Measurements from ENCODE around the gene GIT2.
"Not testable (repeated sequence)": the region's sequence is repeated elsewhere in the genome, so short reads cannot be mapped to it uniquely, and the experiment has no call there.

The GIT2 gene

DNA sequence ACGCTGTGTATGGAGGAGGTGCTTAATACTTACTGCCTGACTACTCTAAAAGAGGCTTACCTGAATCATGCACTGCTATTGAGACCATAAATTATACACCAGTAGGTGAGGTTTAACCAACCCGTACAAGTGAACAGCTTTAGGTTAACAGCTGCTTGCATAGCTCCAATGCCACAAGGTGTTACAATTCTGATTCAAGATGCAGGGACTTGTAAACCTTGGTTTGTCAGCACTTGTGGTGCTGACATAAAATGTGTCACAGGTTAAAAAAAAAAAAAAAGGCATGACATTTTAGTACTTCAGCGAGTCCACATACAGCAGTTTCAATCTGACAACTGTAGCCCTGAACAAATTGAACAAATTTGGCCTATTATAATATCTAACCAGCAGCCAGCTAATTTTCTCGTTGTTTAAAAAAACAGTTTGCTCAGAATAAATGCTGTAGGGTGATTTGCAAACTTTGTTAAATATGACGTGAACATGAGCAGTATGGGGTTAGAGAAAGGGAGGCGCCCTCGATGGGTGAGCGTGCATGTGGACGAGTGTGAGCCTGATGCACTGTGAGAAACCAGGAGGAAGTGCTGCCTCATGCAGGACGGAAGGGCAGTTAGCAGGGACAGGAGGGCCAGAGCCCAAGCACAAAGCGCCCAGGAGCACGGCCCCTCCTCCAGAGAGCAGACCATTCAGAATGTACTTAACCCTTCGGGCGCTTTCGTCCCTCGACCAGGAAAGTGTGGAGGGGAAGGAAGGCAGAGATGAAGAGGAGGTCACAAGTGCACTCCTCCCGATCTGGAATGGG lies 51.4 kb downstream of the GIT2 start:
- DNase-seq (ENCODE audit: low spot score): peak; percentile 61

DNA sequence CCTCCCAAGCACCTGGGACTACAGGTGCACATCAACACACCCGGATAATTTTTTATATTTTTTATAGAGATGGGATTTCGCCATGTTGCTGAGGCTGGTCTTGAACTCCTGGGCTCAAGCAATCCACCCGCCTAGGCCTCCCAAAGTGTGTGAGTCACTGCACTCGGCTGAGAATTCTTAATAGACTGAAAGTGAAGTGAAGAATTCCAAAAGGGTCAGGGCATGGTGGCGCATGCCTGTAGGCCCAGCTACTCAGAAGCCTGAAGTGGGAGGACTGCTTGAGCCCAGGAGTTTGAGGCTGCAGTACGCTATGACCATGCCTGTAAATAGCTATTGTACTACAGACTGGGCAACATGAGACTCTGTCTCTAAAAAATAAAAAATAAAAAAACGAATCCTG lies 52.4 kb downstream of the GIT2 start:
- DNase-seq (ENCODE audit: low spot score): peak; percentile 29

DNA sequence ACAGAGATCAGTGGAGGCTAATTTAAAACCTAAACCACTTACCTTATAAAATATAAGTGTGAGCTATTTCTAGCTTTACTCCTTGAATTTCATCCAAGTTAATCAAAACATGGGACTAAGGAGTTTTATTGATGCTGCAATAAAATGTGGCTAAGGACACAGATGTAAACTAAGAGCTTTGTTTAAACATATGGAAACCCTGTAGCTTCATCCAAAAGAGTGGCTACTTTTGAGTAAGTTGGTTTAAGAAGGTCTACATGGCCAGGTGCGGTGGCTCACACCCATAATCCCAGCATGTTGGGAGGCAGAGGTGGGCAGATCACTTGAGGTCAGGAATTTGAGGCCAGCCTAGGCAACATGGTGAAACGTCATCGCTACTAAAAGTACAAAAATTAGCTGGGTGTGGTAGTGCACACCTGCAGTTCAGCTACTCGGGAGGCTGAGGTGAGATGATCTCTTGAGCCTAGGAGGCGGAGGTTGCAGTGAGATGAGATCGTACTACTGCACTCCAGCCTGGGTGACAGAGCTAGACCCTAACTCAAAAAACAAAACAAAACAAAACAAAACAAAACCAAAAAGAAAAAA lies 55.7 kb downstream of the GIT2 start:
- DNase-seq (ENCODE audit: low spot score): no peak

DNA sequence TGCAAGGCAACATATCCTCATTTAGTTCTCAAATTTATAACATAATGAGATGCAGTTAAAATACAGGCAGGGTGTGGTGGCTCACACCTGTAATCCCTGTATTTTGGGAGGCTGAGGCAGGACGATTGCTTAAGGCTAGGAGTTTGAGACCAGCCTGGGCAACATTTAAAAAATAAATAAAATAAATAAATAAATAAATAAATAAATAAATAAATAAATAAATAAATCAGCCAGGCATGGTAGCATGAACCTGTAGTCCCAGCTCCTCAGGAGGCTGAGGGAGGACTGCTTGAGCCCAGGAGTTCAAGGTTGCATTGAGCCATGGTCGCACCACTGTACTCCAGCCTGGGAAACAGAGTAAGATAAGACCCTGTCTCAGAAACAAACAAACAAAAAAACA lies 56.7 kb downstream of the GIT2 start:
- DNase-seq (ENCODE audit: low spot score): no peak

DNA sequence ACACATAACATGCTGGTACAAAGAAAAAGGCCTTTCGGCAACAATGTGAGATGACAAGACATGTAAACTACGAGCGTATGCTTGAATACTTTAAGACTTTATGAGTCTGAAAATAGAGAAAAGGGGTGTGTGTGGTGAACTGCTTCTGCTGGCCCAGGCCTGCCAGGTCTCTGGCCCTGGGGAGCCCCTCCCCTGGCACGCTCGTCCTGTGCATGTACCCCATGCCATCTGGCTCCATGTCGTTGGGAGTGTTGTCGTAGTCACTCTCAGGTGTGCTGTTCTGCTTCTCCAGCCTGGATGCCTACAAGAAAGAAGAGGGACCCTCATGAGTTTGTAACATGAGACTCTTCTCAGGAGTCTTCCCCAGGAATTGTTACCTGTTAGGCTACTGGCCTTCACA lies 57.2 kb downstream of the GIT2 start:
- DNase-seq (ENCODE audit: low spot score): no peak

DNA sequence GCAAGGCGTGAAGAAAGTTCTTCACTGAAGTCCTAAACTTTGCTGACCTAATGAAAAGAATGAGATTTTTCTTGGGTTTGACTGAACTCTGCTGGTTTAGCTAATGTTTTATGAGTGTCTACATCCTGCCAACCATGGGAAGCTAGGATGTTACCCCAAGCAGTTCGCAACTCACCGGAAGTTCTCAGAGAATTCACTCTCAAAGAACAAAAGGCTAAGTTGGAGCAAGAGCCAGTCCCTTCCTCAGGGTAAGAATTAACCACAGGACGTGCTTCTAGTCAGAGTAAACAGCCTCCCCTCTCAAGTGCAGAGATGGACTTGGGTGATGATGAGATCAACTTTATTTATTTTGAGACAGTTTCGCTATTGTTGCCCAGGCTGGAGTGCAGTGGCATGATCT lies 58.8 kb downstream of the GIT2 start:
- peak; percentile 72 for DNase-seq (ENCODE audit: low spot score)

DNA sequence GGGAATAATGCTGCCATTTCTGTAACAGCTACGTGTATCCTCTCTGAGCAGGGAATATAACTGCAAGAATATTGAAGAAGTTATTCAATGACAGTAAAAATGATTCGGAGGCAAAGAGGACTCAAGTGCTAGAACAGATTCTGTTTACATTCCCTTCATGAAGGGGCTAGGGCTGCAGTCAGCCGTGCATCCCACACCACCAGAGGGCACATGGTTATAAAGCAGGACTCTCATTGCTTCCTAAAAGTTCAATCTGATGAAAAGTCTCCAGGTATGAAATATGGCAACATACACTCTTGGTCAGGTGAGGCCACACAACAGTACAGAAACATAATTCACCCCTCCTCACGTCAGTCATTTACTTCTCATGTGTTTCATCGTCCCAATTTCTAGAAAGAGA lies 62.1 kb downstream of the GIT2 start:
- peak; percentile 38 for DNase-seq (ENCODE audit: low spot score)

DNA sequence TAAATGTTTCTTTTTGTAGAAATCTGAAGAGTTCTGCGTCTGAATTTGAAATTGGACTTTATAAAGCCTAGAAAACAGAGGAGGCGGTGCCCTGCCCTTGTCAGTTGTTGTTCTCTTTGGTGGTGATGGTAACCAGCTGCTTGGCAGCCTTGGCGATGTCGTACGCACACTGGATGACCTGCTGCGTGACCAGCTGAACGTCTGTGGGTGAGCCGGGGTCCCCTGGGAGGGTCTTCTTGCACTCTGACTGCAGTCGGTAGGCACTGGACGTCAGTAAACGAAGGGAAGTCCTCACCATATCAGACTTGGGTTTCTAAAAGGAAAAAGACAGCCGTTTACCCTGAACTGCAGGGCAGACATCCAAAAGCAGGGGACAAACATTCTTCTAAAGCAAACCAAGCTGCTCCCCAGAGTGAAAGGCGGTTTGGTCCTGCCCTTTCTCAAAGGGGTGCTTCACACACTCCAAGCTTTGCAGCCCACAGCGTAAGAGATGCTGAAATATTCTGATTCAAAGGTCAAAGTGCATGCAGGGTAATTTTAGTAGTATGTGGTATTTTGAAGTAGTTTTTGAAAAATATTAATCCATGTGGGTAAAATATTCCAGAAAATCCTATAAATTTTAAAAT lies 63.2 kb downstream of the GIT2 start:
- DNase-seq (ENCODE audit: low spot score): no peak

DNA sequence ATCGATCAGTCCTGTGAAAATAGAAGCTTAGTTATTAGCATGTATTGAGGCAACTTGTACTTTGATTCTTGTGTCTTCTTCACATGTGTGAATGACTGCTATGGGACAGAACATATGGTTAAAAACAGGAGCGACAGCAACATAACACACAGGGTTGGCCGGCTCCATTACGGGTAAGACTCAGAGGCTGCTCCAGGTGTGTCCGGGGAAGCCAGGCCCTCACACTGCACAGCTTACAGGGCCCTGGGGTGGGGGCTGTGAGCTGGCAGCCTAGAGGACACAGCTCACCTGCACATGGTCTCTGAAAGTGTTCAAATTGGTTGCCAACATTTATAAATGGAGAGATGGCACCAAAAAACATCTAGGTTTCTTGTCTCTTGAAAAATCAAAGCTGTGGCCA lies 65.0 kb downstream of the GIT2 start:
- DNase-seq (ENCODE audit: low spot score): no peak

DNA sequence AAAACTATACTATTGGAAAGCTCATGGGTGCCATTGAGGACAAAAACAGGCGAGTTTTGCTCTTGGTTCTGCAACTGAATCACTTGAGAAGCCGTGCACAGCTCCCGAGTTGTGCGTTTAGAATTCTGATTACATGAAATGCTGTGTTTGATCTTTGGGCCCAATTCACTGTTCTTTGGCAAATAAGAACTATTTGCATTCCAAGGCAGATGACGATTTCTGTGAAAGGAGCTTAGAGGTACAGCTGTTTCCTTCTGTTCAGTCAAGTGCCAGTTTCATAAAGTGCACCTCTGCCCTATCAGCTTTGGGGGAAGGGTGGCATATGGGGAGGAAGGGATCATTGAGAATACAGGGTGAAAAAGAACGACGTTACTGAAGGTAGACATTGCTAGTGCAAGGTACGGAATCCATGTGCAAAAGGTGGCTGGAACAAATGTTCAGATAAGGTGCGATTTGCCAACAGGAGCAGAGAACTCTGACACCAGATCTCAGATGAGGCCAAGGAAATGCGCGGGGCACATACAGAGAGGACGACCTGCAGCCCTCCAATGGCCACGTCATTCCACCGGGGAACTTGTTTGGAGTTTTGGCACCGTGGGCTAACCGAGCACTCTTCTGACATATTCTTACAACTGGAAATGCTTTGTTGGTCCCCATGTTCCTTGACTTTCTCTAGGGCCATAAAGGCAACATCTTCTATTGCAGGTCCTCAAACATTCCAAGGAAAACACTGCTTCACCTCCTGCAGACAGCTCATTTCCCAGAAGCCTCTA lies 66.0 kb downstream of the GIT2 start:
- no peak for DNase-seq (ENCODE audit: low spot score)

DNA sequence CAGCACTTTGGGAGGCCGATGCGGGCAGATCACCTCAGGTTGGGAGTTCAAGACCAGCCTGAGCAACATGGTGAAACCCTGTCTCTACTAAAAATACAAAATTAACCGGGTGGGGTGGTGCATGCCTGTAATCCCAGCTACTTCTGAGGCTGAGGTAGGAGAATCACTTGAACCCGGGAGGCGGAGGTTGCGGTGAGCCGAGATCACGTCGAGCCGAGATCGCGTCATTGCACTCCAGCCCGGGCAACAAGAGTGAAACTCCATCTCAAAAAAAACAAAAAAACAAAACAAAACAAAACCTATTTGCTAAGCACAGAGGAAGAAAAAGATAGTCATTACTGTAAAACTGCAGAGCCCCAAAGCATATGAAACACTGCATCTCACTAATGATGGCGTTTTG lies 66.8 kb downstream of the GIT2 start:
- DNase-seq (ENCODE audit: low spot score): not testable (repeated sequence)

DNA sequence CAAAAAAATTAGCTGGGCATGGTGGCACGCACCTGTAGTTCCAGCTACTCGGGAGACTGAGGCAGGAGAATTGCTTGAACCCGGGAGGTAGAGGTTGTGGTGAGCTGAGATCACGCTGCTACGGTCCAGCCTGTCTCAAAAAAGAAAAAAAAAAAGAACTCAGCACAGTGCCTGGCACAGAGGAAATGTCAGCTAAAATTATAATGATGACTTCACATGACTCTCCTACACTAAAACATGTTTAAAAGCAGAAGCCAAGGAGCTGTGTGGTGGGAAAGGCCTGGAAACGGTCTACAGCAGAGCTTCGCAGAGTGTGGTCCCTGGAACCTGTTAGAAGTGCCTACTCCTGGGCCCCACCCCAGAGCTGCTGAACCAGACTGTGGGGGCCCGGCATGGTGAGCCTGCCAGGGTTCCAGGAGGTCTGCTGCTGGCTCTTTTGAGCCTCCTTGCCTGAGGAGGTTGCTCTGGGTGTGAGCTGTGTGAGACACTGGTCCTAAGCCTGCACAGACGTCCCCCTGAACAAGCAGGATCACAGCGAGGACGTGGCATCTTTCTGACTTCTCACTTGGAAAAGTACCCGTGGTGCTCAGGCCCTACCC lies 68.0 kb downstream of the GIT2 start:
- DNase-seq (ENCODE audit: low spot score): no peak

DNA sequence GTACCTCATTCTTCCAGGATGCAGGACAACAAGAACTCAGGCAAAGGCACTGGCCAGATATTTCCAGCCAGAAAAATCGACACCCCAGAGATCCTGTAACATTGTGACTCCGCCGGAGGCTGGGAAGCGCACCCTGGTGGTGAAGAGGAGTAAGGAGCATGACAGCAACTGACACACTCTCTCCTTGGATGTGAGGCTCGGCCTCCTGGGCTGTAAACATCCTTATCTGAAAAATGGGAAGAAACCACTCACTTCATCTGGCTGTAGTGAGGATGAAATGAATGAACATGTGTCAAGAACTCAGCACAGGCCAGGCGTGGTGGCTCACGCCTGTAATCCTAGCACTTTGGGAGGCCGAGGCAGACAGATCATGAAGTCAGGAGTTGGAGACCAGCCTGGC lies 68.5 kb downstream of the GIT2 start:
- DNase-seq (ENCODE audit: low spot score): peak; percentile 50

DNA sequence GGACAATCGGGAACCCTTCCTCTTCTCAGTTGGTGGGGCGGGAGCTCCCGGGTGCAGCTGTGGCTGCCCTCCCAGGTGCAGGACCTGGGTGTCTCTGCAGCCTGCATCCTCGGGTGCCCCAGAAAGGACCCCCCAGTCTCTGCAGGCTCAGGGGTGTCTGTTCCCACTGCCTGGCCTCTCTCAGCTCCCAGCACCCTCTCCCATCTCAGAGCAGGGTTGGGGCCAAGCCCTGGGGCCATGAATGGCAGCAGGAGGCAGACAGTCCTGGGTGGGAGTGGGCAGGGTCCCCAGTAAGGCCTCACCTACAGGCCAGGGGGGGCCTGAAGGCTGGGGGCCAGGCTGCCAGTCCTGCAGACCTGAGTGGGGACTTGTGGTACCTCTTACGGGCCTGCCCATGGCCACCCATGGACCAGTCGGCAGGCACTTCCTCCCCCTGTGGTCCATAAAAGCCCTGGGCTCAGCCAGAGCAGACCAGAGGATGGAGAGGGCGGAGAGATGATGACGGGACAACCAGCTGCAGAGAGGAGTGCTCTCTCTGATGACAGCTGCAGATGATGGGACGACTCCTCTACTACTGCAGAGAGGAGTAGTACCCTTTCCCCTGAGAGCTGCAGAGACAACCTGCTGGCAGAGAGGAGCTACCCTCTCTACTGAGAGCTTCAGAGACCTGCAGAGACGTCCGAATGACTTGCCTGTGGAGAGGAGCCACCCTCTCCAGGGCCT lies 69.5 kb downstream of the GIT2 start:
- DNase-seq (ENCODE audit: low spot score): no peak

DNA sequence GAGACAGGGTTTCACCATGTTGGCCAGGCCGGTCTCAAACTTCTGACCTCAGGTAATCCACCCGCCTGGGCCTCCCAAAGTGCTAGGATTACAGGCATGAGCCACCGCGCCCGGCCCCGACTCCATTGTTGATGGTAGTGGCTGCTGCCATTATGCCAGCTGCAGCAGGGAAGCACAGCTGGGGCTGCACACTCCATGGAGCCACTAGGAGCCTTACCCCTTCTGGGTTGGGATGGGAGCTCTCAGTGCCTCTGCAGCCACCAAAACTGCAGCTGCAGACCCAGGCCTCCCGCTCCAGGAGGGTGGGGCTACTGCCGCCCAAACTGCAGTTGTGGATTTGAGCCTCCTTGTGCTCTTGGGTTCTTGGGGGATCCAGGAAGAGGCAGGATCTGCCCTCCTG lies 70.2 kb downstream of the GIT2 start:
- DNase-seq (ENCODE audit: low spot score): no peak

DNA sequence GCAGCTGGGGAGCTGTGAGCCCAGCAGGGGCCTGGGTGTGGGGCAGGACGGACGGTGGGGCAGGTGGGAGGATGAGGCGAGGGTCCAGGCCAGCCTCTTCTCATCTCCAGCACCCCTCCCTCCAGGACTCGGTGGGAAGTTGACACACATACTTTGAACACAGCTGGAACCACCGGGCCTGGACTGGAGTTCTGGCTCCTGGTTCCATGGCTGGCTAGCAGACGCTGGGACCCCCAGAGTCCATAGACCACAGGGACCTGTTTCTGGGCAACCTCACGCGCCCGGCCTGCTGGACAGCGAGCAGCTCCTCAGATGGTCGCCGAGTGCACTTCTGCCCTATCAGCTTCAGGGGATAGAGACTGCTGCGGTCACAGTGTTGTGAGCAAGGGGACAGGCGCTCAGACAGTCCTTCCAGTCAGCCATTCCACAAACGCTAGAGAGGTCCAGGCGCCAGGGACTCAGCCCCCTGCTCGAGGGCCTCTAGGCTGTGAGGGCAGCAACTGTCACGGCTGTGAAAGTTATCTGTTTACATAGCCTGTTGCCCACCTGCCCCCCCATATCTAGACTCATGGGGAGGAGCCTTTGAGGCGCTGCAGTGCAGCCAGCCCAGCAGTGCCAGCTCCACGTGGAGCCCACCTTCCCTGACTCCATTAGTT lies 70.9 kb downstream of the GIT2 start:
- no peak for DNase-seq (ENCODE audit: low spot score)

DNA sequence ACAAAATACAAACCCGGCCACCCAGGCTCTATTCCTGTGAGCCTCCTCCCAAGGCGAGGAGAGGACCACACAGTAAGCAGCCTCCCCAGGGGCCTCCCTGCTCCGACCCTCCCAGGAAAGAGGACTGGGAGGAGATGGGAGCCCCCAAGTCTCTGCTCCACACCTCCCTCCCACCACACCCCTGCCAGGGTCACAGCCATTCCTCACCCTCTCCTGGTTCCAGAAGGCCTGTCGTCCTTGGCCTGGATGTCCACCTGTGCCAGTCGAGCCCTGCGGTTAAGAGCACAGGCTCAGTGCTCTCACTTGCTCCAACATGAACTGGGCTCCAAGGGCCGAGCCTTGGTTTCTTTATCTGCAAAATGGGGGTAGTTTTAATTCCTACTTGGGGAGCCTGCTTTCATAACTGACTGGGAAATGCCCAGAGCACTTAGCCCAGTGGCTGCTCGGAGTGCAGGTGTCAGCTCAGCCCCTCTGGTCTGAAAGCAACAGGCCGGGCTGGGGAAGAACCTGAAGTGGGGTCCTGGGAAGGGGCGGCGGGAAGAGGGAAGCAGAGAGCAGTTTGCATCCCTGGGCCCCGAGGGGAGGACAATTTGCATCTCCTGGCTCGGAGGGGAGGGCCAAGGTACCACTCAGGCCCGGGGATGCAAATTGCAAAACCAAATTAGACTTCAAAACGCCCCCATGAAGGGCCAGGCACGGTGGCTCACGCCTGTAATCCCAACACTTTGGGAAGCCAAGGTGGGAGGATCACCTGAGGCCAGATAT lies 72.5 kb downstream of the GIT2 start:
- DNase-seq (ENCODE audit: low spot score): no peak

DNA sequence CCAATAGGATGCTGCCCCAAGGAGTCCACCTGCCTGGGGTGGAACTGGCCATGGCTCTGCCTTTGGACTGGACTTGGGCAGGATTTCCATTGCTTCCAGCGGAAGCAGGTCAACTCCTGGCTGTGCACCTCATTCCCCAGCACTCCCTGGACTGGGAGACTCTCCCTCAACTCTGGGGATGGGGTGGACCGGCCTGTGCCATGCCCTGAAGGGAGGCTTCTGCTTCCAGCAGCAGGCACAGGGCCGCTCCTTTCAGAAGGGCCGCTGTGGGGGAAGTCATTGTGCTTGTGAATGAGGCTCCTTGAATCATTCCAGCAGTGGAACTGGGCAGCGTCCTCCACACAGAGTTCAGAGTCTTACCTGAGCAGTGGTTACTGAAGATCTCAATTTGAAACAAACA lies 73.1 kb downstream of the GIT2 start:
- DNase-seq (ENCODE audit: low spot score): no peak

DNA sequence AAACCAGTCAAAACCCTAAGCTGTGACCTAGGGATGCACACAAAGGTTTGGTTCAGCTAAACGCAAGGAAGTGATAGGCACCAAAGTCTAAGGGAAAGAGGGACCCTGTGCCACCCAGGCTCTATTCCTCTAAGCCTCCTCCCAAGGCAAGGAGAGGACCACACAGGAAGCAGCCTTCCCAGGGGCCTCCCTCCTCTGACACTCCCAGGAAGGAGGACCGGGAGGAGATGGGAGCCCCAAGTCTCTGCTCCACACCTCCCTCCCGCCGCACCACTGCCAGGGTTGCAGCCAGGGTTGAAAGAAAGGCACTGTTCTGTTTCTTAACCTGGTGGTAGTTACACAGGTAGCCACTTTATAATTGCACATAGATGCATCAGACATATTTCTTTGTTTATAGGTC lies 74.2 kb downstream of the GIT2 start:
- no peak for DNase-seq (ENCODE audit: low spot score)

DNA sequence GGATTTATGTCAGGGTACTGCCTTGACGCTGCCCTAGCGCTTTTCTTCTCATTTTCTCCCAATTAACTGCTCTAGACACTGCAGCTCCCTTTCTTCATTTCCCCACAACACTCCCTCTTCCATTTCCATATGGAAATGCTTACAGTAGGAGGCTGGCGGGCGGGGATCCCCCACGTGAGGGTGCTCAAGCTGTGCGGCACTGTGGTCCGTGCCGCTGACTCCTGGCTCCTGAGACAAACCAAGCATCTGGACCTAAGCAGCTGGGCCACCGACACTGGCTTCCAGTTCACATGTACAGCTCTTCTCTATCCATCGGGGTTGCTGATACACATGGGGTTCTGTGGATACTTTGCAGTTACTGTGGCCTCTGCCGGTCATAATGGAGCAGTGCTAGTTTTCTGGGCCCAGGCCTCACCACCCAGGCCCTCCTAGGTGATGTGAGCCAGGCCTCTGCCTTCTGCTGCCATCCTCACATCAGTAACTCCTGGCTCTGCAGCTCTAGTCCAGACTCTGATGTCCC lies 75.8 kb downstream of the GIT2 start:
- DNase-seq (ENCODE audit: low spot score): no peak

Data from kidney tubule cell (primary cell).